IMR-90 (cell line): ENCODE measurements around the gene SPATA12. TPM values are rescaled to one million over a fixed set of nuclear protein-coding genes. Genes with fewer than 3 reads are reported as not detected.

Experiments used
- ATAC-seq: fragments of 200-7000 bp; cut with Tn5 transposase; 2 replicates; pipeline ENCODE4 v1.9.1; 2020; ENCODE audit warnings: low read depth, mild to moderate bottlenecking, moderate library complexity
- BruUV-seq: library from RNA; stranded (reverse); fragments of 400-500 nt; replicated peaks from 2 replicates; lab custom pipeline; 2021; lab: Mats Ljungman, UMichigan
- CTCF ChIA-PET: fragments of 300-600 bp; formaldehyde crosslinking; extraction: SDS; loops from one replicate; lab custom pipeline; 2021; ENCODE audit warnings: antibody characterized with exemption; lab: Yijun Ruan, JAX
- POLR2A ChIA-PET: fragments of 300-600 bp; sonication (Branson Sonifier 250); formaldehyde crosslinking; loops from one replicate; lab custom pipeline; 2022; ENCODE audit warnings: antibody characterized with exemption; ENCODE audit not compliant: unreplicated experiment; lab: Charles Lee
- DNase-seq: peaks from one replicate; pipeline ENCODE4 v3.0.0; 2013
- H2AFZ ChIP-seq: replicated peaks from 2 replicates; pipeline ENCODE3; 2013; ENCODE audit warnings: low read length, mild to moderate bottlenecking; ENCODE audit not compliant: poor library complexity
- H2AK5ac ChIP-seq: 2 replicates; pipeline ENCODE4 v1.6.1; 2013; ENCODE audit warnings: low read depth, low read length, inconsistent platforms
- H2AK9ac ChIP-seq: replicated peaks from 2 replicates; pipeline ENCODE3; 2013; ENCODE audit warnings: mild to moderate bottlenecking, low read depth, low read length, moderate library complexity; ENCODE audit not compliant: poor library complexity
- H2BK120ac ChIP-seq: 2 replicates; pipeline ENCODE4 v1.6.1; 2013; ENCODE audit warnings: low read depth, low read length, inconsistent platforms
- H2BK15ac ChIP-seq: 3 replicates; pipeline ENCODE4 v1.6.1; 2013; ENCODE audit warnings: low read depth, low read length, inconsistent platforms
- H2BK20ac ChIP-seq: 2 replicates; pipeline ENCODE4 v1.6.1; 2013; ENCODE audit warnings: low read depth, mild to moderate bottlenecking, inconsistent platforms, low read length, moderate library complexity
- H2BK5ac ChIP-seq: 2 replicates; pipeline ENCODE4 v1.6.1; 2013; ENCODE audit warnings: mild to moderate bottlenecking, low read depth, low read length, inconsistent platforms; ENCODE audit not compliant: poor library complexity, severe bottlenecking
- H3K14ac ChIP-seq: replicated peaks from 2 replicates; pipeline ENCODE4 v1.6.1; 2013; ENCODE audit warnings: low read depth, low read length, inconsistent platforms
- H3K18ac ChIP-seq: 2 replicates; pipeline ENCODE4 v1.6.1; 2013; ENCODE audit warnings: low read depth, low read length, control low read depth
- H3K23ac ChIP-seq: 2 replicates; pipeline ENCODE4 v1.6.1; 2013; ENCODE audit warnings: low read depth, low read length, inconsistent platforms
- H3K27ac ChIP-seq: 2 replicates; pipeline ENCODE4 v1.5.1; 2013; ENCODE audit warnings: mild to moderate bottlenecking, control low read depth, low read length; ENCODE audit not compliant: insufficient read depth
- H3K27me3 ChIP-seq: 2 replicates; pipeline ENCODE4 v1.6.1; 2013; ENCODE audit warnings: low read length; ENCODE audit not compliant: control insufficient read depth, insufficient read depth
- H3K36me3 ChIP-seq: 2 replicates; pipeline ENCODE4 v1.6.1; 2013; ENCODE audit warnings: low read length, mixed read lengths; ENCODE audit not compliant: control insufficient read depth, insufficient read depth
- H3K4ac ChIP-seq: 2 replicates; pipeline ENCODE4 v1.6.1; 2013; ENCODE audit warnings: low read depth, low read length, inconsistent platforms
- H3K4me1 ChIP-seq: 2 replicates; pipeline ENCODE4 v1.6.1; 2013; ENCODE audit warnings: low read length, mixed read lengths; ENCODE audit not compliant: control insufficient read depth, insufficient read depth
- H3K4me2 ChIP-seq: 2 replicates; pipeline ENCODE4 v1.6.1; 2013; ENCODE audit warnings: low read depth, mild to moderate bottlenecking, control low read depth, low read length, moderate library complexity
- H3K4me3 ChIP-seq: 2 replicates; pipeline ENCODE4 v1.5.1; 2013; ENCODE audit warnings: low read depth, mild to moderate bottlenecking, control low read depth, low read length, moderate library complexity; ENCODE audit not compliant: insufficient read depth
- H3K56ac ChIP-seq: 2 replicates; pipeline ENCODE4 v1.6.1; 2013; ENCODE audit warnings: low read length, inconsistent platforms; ENCODE audit not compliant: insufficient read depth; ENCODE audit errors: extremely low read depth
- H3K79me1 ChIP-seq, 2 experiments: 2 replicates each; pipeline ENCODE4 v1.6.1; 2013; ENCODE audit warnings: low read length in 2 of 2, inconsistent platforms in 1 of 2, low read depth in 1 of 2
- H3K9ac ChIP-seq: 2 replicates; pipeline ENCODE4 v1.6.1; 2013; ENCODE audit warnings: low read depth, low read length, control low read depth
- H3K9me1 ChIP-seq: 2 replicates; pipeline ENCODE4 v1.6.1; 2013; ENCODE audit warnings: low read length, inconsistent platforms; ENCODE audit not compliant: insufficient read depth
- H3K9me3 ChIP-seq: 2 replicates; pipeline ENCODE4 v1.6.1; 2013; ENCODE audit warnings: low read length; ENCODE audit not compliant: control insufficient read depth, insufficient read depth
- H4K20me1 ChIP-seq: 2 replicates; pipeline ENCODE4 v1.6.1; 2013; ENCODE audit warnings: low read length, inconsistent platforms; ENCODE audit not compliant: insufficient read depth
- H4K5ac ChIP-seq: 2 replicates; pipeline ENCODE4 v1.6.1; 2013; ENCODE audit warnings: mild to moderate bottlenecking, low read depth, low read length, control low read depth
- H4K8ac ChIP-seq, 2 experiments: 2 replicates each; pipeline ENCODE4 v1.6.1; 2013; ENCODE audit warnings: low read depth in 2 of 2, low read length in 2 of 2, control low read depth in 1 of 2, inconsistent platforms in 1 of 2
- H4K91ac ChIP-seq: 2 replicates; pipeline ENCODE4 v1.6.1; 2013; ENCODE audit warnings: low read depth, low read length, inconsistent platforms; ENCODE audit not compliant: insufficient read depth
- BHLHE40 ChIP-seq: fragments of 150-350 bp; IDR thresholded peaks from 2 replicates; pipeline ENCODE4 v1.6.1; 2016; ENCODE audit warnings: mild to moderate bottlenecking, low read depth, low read length
- CEBPB ChIP-seq: IDR thresholded peaks from 2 replicates; pipeline ENCODE4 v1.6.1; 2012; ENCODE audit warnings: low read depth, low read length, improper control_type of control experiment
- FOS ChIP-seq: fragments of 150-350 bp; IDR thresholded peaks from 2 replicates; pipeline ENCODE4 v1.6.1; 2016; ENCODE audit warnings: low read depth, low read length
- MAFK ChIP-seq: IDR thresholded peaks from 2 replicates; pipeline ENCODE4 v1.6.1; 2012; ENCODE audit warnings: low read depth, low read length, improper control_type of control experiment
- MAZ ChIP-seq: IDR thresholded peaks from 2 replicates; pipeline ENCODE4 v1.6.1; 2012; ENCODE audit warnings: low read depth, mild to moderate bottlenecking, low read length, improper control_type of control experiment, moderate library complexity, borderline replicate concordance
- MXI1 ChIP-seq: IDR thresholded peaks from 2 replicates; pipeline ENCODE4 v1.6.1; 2012; ENCODE audit warnings: low read depth, mild to moderate bottlenecking, low read length, moderate library complexity, borderline replicate concordance
- NFE2L2 ChIP-seq: fragments of 150-350 bp; IDR thresholded peaks from 2 replicates; pipeline ENCODE4 v1.6.1; 2016; ENCODE audit warnings: low read depth, mild to moderate bottlenecking, low read length
- RAD21 ChIP-seq: IDR thresholded peaks from 2 replicates; pipeline ENCODE4 v1.6.1; 2012; ENCODE audit warnings: low read length, improper control_type of control experiment
- RCOR1 ChIP-seq: IDR thresholded peaks from 2 replicates; pipeline ENCODE4 v1.6.1; 2012; ENCODE audit warnings: mild to moderate bottlenecking, low read length, improper control_type of control experiment; ENCODE audit not compliant: insufficient replicate concordance
- RFX5 ChIP-seq: IDR thresholded peaks from 2 replicates; pipeline ENCODE4 v1.8.0; 2012; ENCODE audit warnings: low read depth, mild to moderate bottlenecking, low read length, moderate library complexity
- SMC3 ChIP-seq: fragments of 150-350 bp; IDR thresholded peaks from 2 replicates; pipeline ENCODE4 v1.6.1; 2016; ENCODE audit warnings: low read depth, mild to moderate bottlenecking, antibody characterized with exemption, low read length, moderate library complexity
- WGBS, 2 experiments: methylation state at CpG; one replicate each; pipeline versions ENCODE4 v1.1.5 to v1.1.7; 2013; ENCODE audit warnings: missing lambda C conversion rate in 2 of 2; ENCODE audit not compliant: insufficient read length in 1 of 2; ENCODE audit errors: extremely low coverage in 2 of 2; 5-methylcytosine and 5-hydroxymethylcytosine counted together
- dilution Hi-C: fragments of 300-500 bp; cut with HindIII; formaldehyde crosslinking; loops from one replicate; pipeline ENCODE4 v1.14.3; 2018; ENCODE audit warnings: low sequenced_read_pairs; ENCODE audit not compliant: unreplicated experiment
- in situ Hi-C: fragments of 300-500 bp; cut with MboI; formaldehyde crosslinking; loops from 3 replicates; pipeline ENCODE4 v1.14.3; 2019; ENCODE audit warnings: low sequenced_read_pairs, inconsistent platforms, mixed read lengths
- intact Hi-C: fragments of 100-400 bp; cut with micrococcal nuclease; formaldehyde crosslinking; loops from 2 replicates; pipeline ENCODE4 v1.10.0; 2022
- polyA plus RNA-seq, 3 experiments: library from polyadenylated mRNA; depleted of rRNA; stranded (reverse); fragments of >200 nt; gene quantifications; 2 replicates each; pipeline ENCODE4 v1.2.3, GENCODE V29; 2012; ENCODE audit warnings: low replicate concordance in 1 of 3
- total RNA-seq: library from RNA; depleted of rRNA; stranded (reverse); fragments of >200 nt; gene quantifications from 2 replicates; pipeline ENCODE4 v1.2.3, GENCODE V29; 2012
- TF ChIP-seq, protein P1 (sequence below): fragments of 150-350 bp; IDR thresholded peaks from 2 replicates; pipeline ENCODE4 v1.6.1; 2017; ENCODE audit warnings: mild to moderate bottlenecking, antibody characterized with exemption, low read length, low read depth
- TF ChIP-seq, protein P2 (sequence below): conservative IDR thresholded peaks from 2 replicates; pipeline ENCODE4 v1.5.1; 2012; ENCODE audit warnings: mild to moderate bottlenecking, low read depth, low read length, improper control_type of control experiment
- TF ChIP-seq, protein P3 (sequence below): fragments of 150-350 bp; IDR thresholded peaks from 2 replicates; pipeline ENCODE4 v1.6.1; 2016; ENCODE audit warnings: low read depth, mild to moderate bottlenecking, low read length, moderate library complexity, borderline replicate concordance

SPATA12 gene
- total and polyA plus RNA-seq, 2 of the 4 experiments (the other 2 are of a cell fraction): under 0.01 TPM; not detected in 1

DNA sequence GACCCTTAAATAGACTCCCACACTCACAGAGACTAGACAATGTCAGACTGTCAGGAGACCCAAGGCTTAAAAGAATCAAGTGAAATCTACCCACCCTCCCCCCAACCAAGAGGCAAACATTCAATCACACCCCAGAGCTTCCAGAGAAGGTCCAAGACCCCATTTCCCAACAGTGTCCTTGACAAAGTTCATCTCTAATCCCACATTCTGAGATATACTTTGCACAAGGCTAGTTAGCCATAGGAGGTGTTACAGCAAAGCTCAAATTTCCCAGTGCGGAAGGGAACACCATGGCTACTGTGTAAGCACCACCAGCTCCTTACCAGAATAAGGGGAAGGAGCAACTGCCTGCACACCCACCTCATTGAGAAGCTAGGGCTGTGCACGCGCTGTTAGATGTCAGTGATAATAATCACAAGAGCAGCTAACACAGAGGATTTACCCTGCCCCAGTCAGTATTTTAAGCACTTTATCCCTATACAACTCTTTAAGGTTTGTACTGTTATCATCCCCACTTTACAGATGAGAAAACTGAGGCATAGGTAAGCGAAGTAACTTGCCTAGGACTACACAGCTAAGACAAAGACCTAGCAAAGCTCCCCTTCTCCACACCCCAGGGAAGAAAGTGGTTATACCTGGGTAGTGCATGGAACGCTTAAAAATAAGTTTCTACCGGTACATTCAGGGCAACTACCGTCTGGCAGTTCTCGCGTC lies 17.3 kb downstream of the SPATA12 start:
- peak overlapping the region; percentile 84; the same call in 1 of the 2 replicates for H3K4me2 ChIP-seq
- no peak overlapping the region for H3K9ac ChIP-seq
- no peak overlapping the region for H4K5ac ChIP-seq
- no peak overlapping the region for H4K91ac ChIP-seq
- H3K79me1 ChIP-seq: no peaks in the 10 kb centered on the region
- H2BK5ac ChIP-seq: no peak overlapping the region
- no peak for ATAC-seq
- DNase-seq: no peak
- in situ Hi-C loops: no loop called here
- intact Hi-C loops: loop anchor here (2.0 kb wide), 1 partner anchor 79 kb away; no protein-coding TSS in a partner anchor
- BruUV-seq: no TSS peak
- H4K8ac ChIP-seq: no peak overlapping the region
- H2BK120ac ChIP-seq: no peak overlapping the region
- H3K9me1 ChIP-seq: 0 out of 2 replicates have a peak, but pooled peaks cover 4% of the 10 kb centered on the region
- H2AFZ ChIP-seq: peak overlapping the region; percentile 95
- no peak overlapping the region for H2BK20ac ChIP-seq
- peak overlapping the region; percentile 31; the same call in 1 of the 2 replicates for H3K23ac ChIP-seq
- no peaks in the 10 kb centered on the region; the same call in 1 of the 2 replicates for H3K4me1 ChIP-seq
- H3K4ac ChIP-seq: no peak overlapping the region
- H3K36me3 ChIP-seq: 0 out of 2 replicates have a peak, but pooled peaks cover 1% of the 10 kb centered on the region
- no peak overlapping the region for H2BK15ac ChIP-seq
- ChIA-PET POLR2A (no interaction called here), CTCF (interaction anchor here (1.1 kb wide), 1 partner anchor 11 kb away, joined by 3 read pairs; no protein-coding TSS in a partner anchor)
- dilution Hi-C loops: no loop called here
- H4K20me1 ChIP-seq: no peaks in the 10 kb centered on the region
- H2AK9ac ChIP-seq: no peak overlapping the region
- no peak overlapping the region for H3K56ac ChIP-seq
- H3K14ac ChIP-seq: no peak overlapping the region
- no peak overlapping the region for H3K27ac ChIP-seq
- no peak overlapping the region for H3K18ac ChIP-seq
- 35% methylated on average over 4 of the region's 9 CpGs; no CpG with 5 or more reads in 1 of the 2 experiments for WGBS, 2 experiments
- H3K27me3 ChIP-seq: peaks cover 27% of the 10 kb centered on the region
- H3K4me3 ChIP-seq: peak overlapping the region; percentile 72; the same call in 1 of the 2 replicates
- H3K9me3 ChIP-seq: no peaks in the 10 kb centered on the region
- no peak overlapping the region for H2AK5ac ChIP-seq
- TF ChIP-seq FOS (no peak), BHLHE40 (no peak), CEBPB (no peak), RAD21 (no peak), RCOR1 (no peak), NFE2L2 (no peak), MAZ (no peak), RFX5 (no peak), MAFK (no peak), MXI1 (no peak), SMC3 (no peak)
- TF ChIP-seq, protein P1, sequence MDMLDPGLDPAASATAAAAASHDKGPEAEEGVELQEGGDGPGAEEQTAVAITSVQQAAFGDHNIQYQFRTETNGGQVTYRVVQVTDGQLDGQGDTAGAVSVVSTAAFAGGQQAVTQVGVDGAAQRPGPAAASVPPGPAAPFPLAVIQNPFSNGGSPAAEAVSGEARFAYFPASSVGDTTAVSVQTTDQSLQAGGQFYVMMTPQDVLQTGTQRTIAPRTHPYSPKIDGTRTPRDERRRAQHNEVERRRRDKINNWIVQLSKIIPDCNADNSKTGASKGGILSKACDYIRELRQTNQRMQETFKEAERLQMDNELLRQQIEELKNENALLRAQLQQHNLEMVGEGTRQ: no peak
- TF ChIP-seq, protein P2, sequence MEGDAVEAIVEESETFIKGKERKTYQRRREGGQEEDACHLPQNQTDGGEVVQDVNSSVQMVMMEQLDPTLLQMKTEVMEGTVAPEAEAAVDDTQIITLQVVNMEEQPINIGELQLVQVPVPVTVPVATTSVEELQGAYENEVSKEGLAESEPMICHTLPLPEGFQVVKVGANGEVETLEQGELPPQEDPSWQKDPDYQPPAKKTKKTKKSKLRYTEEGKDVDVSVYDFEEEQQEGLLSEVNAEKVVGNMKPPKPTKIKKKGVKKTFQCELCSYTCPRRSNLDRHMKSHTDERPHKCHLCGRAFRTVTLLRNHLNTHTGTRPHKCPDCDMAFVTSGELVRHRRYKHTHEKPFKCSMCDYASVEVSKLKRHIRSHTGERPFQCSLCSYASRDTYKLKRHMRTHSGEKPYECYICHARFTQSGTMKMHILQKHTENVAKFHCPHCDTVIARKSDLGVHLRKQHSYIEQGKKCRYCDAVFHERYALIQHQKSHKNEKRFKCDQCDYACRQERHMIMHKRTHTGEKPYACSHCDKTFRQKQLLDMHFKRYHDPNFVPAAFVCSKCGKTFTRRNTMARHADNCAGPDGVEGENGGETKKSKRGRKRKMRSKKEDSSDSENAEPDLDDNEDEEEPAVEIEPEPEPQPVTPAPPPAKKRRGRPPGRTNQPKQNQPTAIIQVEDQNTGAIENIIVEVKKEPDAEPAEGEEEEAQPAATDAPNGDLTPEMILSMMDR: no peak
- TF ChIP-seq, protein P3, sequence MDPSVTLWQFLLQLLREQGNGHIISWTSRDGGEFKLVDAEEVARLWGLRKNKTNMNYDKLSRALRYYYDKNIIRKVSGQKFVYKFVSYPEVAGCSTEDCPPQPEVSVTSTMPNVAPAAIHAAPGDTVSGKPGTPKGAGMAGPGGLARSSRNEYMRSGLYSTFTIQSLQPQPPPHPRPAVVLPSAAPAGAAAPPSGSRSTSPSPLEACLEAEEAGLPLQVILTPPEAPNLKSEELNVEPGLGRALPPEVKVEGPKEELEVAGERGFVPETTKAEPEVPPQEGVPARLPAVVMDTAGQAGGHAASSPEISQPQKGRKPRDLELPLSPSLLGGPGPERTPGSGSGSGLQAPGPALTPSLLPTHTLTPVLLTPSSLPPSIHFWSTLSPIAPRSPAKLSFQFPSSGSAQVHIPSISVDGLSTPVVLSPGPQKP: no peak
